GM12878 (cell line): ENCODE results near the gene XRCC4.

Experiments
- BHLHE40 ChIP-seq, 2 experiments: fragments of 450-650 bp in 1 of 2; IDR thresholded peaks; 2 replicates each; pipeline ENCODE4 v1.6.1; 2011 to 2017; ENCODE audit warnings: low read depth in 2 of 2, borderline replicate concordance in 1 of 2, improper control_type of control experiment in 1 of 2, low read length in 1 of 2, mild to moderate bottlenecking in 1 of 2
- BRCA1 ChIP-seq: IDR thresholded peaks from 2 replicates; pipeline ENCODE4 v1.6.1; 2011; ENCODE audit warnings: low read depth, low read length, improper control_type of control experiment
- CTCF ChIP-seq, 3 experiments: IDR thresholded peaks in 2 of 3; conservative IDR thresholded peaks in 1 of 3; 2 replicates each; pipeline ENCODE4 v1.5.1; 2011; ENCODE audit warnings: low read depth in 3 of 3, low read length in 3 of 3, mild to moderate bottlenecking in 3 of 3, control low read depth in 2 of 3, moderate library complexity in 2 of 3, inconsistent platforms in 1 of 3, mixed read lengths in 1 of 3; ENCODE audit not compliant: control insufficient read depth in 2 of 3, insufficient read depth in 1 of 3; ENCODE audit errors: extremely low read depth in 1 of 3
- EP300 ChIP-seq, 2 experiments: fragments of 150-350 bp in 1 of 2; IDR thresholded peaks; 2 replicates each; pipeline ENCODE4 v1.6.1; 2011 to 2012; ENCODE audit warnings: low read depth in 2 of 2, low read length in 2 of 2, borderline replicate concordance in 1 of 2, improper control_type of control experiment in 1 of 2, inconsistent platforms in 1 of 2; ENCODE audit not compliant: control insufficient read depth in 1 of 2
- FOS ChIP-seq: IDR thresholded peaks from 3 replicates; pipeline ENCODE4 v1.6.1; 2011; ENCODE audit warnings: borderline replicate concordance; ENCODE audit not compliant: insufficient read length; ENCODE audit errors: extremely low read depth
- HDAC6 ChIP-seq: fragments of 200-600 bp; sonication (generic); IDR thresholded peaks from one replicate; pipeline ENCODE4 v1.8.0; 2017; ENCODE audit warnings: antibody characterized with exemption; ENCODE audit not compliant: unreplicated experiment
- KAT2A ChIP-seq: conservative IDR thresholded peaks from 2 replicates; pipeline ENCODE4 v1.6.1; 2011; ENCODE audit warnings: low read depth, low read length; ENCODE audit not compliant: control insufficient read depth
- NBN ChIP-seq: fragments of 450-650 bp; IDR thresholded peaks from 2 replicates; pipeline ENCODE4 v1.6.1; 2016
- REST ChIP-seq: IDR thresholded peaks from 2 replicates; pipeline ENCODE4 v1.6.1; 2012; ENCODE audit warnings: mild to moderate bottlenecking, low read depth, low read length
- SREBF1 ChIP-seq: IDR thresholded peaks from 2 replicates; pipeline ENCODE4 v1.6.1; 2012; ENCODE audit warnings: mild to moderate bottlenecking, low read length
- SREBF2 ChIP-seq: IDR thresholded peaks from 2 replicates; pipeline ENCODE4 v1.6.1; 2012; ENCODE audit warnings: mild to moderate bottlenecking, low read length
- STAT3 ChIP-seq: IDR thresholded peaks from 2 replicates; pipeline ENCODE4 v1.6.1; 2011; ENCODE audit warnings: low read depth, low read length, improper control_type of control experiment
- TF ChIP-seq, protein P1 (sequence below): fragments of 450-650 bp; formaldehyde crosslinking; IDR thresholded peaks from 2 replicates; pipeline ENCODE4 v1.4.0; 2020; ENCODE audit warnings: mild to moderate bottlenecking, moderate library complexity

DNA sequence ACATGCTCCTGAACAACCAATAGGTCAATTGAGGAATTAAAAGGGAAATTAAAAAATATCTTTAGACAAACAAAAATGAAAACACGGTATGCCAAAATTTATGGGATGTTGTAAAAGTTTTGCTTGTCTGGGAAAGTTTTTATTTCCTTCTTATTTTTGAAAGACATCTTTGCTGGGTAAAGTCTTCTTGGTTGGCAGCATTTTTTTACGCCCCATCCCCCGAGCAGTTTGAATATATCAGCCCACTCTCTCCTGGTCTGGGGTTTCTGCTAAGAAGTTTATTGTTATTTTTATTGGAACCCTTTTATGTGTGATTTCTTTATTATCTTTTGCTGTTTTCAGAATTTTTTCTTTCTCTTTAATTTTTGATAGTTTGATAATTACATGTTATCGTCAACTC is 16.3 kb downstream of the XRCC4 start:
- TF ChIP-seq KAT2A (no peak), HDAC6 (no peak), NBN (no peak), BHLHE40 (IDR thresholded peaks at IDR 0.05; ENCODE audit: borderline replicate concordance in 1 of 2, low read depth in 2 of 2, low read length in 1 of 2) (no peak), REST (no peak), SREBF1 (no peak), SREBF2 (no peak), CTCF (IDR thresholded peaks at IDR 0.05 in 2 of 3, conservative IDR thresholded peaks at IDR 0.05 in 1 of 3; ENCODE audit: control insufficient read depth in 2 of 3, extremely low read depth in 1 of 3, insufficient read depth in 1 of 3, low read depth in 3 of 3, low read length in 3 of 3) (no peak), EP300 (IDR thresholded peaks at IDR 0.05; ENCODE audit: borderline replicate concordance in 1 of 2, control insufficient read depth in 1 of 2, low read depth in 2 of 2, low read length in 2 of 2) (no peak), STAT3 (no peak), FOS (no peak), BRCA1 (no peak)
- TF ChIP-seq, protein P1, sequence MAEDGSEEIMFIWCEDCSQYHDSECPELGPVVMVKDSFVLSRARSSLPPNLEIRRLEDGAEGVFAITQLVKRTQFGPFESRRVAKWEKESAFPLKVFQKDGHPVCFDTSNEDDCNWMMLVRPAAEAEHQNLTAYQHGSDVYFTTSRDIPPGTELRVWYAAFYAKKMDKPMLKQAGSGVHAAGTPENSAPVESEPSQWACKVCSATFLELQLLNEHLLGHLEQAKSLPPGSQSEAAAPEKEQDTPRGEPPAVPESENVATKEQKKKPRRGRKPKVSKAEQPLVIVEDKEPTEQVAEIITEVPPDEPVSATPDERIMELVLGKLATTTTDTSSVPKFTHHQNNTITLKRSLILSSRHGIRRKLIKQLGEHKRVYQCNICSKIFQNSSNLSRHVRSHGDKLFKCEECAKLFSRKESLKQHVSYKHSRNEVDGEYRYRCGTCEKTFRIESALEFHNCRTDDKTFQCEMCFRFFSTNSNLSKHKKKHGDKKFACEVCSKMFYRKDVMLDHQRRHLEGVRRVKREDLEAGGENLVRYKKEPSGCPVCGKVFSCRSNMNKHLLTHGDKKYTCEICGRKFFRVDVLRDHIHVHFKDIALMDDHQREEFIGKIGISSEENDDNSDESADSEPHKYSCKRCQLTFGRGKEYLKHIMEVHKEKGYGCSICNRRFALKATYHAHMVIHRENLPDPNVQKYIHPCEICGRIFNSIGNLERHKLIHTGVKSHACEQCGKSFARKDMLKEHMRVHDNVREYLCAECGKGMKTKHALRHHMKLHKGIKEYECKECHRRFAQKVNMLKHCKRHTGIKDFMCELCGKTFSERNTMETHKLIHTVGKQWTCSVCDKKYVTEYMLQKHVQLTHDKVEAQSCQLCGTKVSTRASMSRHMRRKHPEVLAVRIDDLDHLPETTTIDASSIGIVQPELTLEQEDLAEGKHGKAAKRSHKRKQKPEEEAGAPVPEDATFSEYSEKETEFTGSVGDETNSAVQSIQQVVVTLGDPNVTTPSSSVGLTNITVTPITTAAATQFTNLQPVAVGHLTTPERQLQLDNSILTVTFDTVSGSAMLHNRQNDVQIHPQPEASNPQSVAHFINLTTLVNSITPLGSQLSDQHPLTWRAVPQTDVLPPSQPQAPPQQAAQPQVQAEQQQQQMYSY: no peak
